SIG-M5 (cell line): ENCODE results near the gene CPA1.
"Not testable (repeated sequence)": the region's sequence is repeated elsewhere in the genome, so short reads cannot be mapped to it uniquely, and the experiment has no call there.

Experiments
- DNase-seq: peaks from one replicate; lab custom pipeline; 2025; lab: John Stamatoyannopoulos, UW

The CPA1 gene

DNA sequence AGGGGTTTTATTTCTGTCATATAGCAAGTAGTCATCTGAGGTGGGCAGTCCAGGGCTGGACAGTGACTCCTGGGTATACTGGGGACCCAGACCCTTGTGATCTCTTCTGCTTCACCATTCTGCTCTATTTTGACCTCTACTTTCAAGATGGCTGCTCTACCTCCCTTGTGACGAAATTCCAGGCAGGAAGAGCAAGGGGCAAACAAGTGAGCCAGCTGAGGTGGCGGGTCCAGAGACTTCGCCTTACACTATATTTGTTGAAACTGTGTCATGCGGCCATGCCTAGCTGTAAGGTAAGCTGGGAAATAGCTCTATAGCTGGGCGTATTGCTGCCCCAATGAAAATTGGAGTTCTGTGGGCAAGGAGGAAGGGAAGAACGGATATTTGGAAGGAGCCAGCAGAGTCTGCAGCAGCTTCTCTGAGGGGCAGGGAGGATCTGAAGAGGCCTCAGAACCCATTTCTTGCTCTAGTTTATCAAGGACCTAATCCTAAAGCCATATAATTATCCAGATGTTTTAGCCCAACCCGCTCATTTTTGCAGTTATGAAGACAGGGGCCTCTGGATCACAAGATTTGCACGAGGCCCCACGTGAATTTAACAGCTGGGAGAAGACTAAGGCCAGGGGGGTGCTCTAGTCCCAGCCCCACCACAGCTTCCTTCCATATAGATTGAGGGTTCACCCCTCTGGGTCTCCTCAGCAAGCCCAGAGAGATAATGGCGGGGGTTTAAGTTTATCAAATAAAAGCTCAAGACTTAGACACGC is 7.7 kb upstream of the CPA1 start:
- no peak for DNase-seq

DNA sequence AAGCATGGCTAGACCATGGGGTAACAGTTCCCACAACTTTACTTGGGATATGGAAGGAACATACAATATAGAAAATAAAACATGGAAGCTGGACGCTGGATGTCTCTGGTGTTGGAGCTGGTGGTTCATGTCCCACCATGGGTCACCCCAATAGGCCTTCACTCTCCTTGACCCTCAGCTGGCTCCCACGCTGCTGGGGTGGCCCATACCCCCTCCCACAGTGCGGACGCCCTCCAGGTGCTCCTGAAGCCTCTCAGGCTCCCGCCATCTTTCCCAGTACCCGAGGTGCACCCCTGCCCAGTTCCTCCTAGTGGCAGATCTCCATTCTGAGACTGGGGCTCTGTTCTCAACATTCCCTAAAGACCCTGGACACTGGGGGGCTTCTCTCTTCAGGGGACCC is 5.8 kb upstream of the CPA1 start:
- no peak for DNase-seq

DNA sequence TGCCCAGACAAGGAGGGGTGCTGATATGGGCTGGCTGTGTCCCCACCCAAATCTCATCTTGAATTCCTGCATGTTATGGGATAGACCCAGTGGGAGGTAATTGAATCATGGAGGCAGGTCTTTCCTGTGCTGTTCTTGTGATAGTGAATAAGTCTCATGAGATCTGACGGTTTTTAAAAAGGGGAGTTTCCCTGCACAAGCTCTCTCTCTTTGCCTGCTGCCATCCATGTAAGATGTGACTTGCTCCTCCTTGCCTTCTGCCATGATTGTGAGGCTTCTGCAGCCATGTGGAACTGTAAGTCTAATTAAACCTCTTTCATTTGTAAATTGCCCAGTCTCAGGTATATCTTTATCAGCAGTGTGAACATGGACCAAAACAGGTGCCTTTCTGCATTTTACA is 3.8 kb upstream of the CPA1 start:
- not testable (repeated sequence) for DNase-seq

DNA sequence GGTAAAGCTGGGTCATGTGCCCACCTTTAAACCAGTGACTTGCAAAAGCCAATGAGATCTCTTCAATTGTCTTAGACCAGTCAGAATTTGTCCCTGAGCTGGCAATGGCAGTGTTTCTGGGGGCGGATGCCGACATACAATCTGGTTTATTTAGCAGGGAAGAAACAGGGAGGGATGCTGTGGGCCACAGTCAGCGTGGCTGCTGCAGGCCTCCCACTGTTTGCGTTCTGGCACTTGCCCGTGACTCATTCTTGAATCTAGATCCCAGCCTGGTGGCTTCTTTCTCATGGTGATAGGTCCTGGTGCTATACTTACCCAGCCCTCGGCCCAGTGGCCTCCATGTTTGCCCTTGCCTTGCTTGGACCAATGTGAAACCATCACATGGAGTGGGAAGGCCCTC is 3.1 kb upstream of the CPA1 start:
- DNase-seq: no peak

DNA sequence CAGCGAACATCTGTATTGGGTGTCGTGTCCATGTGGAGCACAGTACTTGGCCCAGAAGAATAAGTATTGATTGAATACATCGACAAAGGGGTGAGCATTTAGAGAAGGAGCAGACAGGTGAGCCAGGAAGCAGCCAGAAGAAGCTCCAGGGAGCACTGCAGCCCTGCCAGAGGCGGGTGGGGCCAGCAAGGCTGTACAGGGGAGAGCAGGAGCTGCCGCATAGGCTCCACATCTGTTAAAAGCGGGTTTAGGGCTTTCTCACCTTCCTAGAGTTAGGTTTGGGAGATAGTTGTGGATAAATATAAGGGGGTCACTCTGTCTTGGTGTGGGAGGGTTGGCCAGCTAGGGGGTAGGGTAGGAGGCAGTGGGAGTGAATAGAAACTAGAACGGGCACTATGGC is 1.3 kb upstream of the CPA1 start:
- DNase-seq: no peak

DNA sequence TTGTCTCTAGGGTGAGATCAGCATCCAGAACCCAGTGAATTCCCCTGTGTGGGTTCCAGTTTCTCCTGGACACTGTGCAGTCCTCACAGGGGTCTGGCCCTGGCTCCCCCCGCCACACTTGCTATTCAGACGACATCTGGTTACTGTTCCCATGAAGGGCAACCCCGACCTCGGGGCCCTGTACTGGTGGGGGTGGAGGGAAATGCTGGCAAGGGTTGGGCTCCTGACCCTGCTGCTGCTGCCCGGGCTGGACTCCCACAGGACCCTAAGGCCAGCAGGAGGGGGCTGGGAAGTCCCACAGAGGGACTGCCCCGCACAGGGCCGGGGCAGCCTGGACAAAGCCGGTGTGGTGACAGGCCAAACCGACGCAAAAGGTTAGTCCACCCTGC is 768 bp upstream of the CPA1 start:
- no peak for DNase-seq

DNA sequence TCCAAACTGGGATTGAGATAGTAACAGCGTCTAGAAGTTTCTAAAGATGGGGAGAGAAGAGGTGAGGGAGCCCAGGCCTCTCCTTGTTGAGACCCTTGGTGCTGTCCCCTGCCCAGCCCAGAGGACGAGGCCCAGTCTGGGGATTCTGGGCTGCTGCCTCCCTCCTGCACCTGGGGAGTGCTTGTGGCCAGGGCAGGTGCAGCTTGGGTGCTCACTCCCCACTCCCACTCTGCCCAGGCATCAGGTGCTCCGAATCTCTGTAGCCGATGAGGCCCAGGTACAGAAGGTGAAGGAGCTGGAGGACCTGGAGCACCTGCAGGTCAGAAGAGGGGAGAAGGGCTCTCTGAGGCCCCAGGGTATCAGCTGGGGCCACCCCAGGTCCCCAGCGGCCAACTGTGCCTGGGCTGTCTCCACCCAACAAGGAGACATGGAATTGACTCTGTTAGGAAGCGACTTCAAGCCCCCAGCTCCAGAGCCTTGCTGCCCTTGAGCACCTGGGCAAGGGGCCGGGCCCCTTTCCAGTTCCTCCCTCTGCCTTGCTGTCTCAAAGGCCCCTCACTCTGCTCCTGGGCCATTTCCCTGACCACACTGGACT is 664 bp downstream of the CPA1 start:
- no peak for DNase-seq

DNA sequence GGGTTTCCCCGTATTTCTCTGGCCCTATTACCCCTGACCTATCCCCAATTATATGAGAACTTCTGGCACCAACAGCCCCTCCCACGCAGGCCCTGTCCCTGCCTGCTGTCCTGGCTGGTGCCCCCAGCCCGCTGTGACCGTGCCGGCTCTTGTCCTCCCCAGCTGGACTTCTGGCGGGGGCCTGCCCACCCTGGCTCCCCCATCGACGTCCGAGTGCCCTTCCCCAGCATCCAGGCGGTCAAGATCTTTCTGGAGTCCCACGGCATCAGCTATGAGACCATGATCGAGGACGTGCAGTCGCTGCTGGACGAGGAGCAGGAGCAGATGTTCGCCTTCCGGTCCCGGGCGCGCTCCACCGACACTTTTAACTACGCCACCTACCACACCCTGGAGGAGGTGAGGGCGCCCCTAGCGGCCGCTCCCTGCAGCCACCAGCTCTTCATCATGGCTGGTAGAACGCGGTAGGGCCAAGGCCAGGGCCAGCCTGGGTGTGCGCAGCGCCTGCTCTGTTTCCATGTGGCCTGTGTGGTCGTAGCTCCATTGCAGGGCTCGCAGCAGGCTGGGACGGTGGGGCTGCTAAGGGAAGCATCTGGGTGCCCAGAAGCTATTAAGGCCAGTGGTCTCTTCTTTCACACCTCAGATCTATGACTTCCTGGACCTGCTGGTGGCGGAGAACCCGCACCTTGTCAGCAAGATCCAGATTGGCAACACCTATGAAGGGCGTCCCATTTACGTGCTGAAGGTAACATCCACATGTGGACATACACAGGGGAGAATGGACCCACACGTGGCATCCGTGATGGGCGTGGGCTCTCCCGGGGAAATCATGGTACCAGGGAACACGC is 1.4 kb downstream of the CPA1 start:
- no peak for DNase-seq

DNA sequence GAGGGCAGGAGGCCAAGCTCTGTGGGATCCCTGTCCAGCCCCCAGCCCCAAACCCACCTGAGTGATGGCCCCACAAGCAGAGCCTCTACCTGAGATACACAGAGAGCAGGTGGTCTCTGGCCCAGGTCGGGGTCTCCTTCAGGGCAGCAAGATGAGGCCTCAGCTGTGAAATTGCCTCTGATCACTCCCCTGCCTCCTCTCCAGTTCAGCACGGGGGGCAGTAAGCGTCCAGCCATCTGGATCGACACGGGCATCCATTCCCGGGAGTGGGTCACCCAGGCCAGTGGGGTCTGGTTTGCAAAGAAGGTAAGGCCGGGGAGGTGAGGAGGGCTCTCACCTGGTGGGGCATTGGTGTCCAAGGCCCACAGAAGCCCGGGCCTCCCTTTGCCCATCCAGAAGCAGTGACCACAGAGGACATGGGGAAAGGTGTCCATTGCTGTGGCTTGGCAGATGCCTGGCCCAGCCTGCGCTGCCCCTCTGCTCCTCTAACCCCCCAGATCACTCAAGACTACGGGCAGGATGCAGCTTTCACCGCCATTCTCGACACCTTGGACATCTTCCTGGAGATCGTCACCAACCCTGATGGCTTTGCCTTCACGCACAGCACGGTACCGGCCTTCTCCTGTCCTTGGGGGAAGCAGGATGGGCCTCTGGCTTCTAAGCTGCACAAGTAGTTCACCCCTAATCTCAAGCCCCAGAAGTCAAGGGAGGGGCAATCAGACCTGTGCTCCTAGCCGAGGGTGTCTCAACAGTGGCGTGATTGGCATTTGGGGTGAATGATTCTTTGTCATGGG is 3.1 kb downstream of the CPA1 start:
- DNase-seq: no peak

DNA sequence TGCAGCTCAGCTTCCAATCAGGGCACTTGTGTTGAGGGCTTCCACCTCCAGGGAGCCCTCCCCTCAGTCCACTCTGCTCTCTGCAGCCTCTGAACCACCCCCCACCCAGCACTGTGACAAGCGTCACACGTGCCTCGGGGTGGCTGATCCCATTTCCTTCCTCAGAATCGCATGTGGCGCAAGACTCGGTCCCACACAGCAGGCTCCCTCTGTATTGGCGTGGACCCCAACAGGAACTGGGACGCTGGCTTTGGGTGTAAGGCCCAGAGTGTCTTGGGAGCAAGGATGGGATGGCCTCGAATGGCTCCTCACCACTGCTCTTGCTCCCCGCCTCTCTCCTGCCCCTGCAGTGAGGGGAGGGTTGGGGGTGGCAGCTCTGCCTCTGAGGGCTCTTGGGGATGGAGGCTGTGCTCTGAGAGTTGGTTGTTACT is 4.1 kb downstream of the CPA1 start:
- no peak for DNase-seq

DNA sequence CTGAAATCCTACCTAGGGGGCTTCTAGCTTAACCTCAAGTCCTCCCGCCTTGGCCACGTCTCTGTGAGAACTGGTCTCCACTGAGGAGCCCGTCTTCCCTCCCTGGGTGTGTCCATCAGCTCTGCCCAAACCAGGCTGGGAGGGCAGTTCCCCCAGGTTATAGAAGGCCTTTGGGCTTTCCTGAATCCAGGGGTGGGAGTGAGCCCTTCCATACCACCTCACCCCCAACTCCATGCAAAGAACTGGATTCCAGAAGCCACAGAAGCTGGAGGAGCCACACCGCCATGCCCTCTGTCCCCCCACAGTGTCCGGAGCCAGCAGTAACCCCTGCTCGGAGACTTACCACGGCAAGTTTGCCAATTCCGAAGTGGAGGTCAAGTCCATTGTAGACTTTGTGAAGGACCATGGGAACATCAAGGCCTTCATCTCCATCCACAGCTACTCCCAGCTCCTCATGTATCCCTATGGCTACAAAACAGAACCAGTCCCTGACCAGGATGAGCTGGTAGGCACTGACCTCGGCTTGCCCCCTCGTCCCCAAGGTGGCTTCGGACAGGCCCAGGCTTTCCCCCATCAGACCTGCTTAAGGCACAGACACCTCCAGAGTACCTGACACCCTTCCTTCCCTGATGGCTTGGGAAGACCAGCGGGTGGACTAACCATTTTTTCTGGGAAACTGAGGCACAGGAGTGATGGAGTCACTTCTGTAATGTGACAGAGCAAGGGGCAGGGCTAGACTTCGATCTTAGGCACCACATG is 4.7 kb downstream of the CPA1 start:
- DNase-seq: no peak

DNA sequence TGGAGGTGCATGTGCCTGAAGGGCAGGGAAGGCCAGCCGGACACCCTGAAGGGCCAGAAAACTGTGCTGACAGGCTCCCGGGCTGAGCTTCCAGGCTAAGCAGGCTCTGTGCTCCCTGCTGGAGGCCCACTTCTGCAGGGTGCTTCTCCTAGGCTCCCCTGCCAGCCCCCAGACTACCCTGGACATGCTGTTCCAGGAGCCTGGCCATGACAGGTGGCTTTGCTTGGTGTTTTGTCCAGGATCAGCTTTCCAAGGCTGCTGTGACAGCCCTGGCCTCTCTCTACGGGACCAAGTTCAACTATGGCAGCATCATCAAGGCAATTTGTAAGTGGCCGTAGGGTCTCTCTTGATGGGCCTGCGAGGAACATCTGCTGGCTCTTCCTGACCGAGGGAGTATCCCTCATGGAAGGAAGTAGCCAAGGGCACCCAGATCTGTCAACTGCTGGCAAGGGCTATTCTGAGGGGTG is 5.3 kb downstream of the CPA1 start:
- DNase-seq: no peak

DNA sequence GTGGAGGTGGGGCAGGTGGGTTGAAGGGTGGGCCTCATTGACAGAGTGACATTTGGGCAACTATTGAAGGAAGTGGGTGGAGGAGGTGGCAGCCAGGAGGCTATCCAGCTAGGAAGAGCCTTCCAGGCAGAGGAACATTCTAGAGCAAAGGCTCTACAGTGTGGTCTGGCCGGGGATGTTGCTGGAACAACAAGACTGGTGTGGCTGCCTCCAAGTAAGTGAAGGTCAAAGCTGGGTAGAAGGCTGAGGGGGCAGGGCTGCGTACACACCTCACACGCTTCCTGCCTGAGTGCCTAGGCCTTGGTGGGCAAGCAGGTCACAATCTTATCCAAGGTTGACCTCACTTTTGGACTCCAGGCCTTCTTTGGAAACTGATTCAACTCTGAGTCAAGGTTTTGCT is 6.6 kb downstream of the CPA1 start:
- no peak for DNase-seq

DNA sequence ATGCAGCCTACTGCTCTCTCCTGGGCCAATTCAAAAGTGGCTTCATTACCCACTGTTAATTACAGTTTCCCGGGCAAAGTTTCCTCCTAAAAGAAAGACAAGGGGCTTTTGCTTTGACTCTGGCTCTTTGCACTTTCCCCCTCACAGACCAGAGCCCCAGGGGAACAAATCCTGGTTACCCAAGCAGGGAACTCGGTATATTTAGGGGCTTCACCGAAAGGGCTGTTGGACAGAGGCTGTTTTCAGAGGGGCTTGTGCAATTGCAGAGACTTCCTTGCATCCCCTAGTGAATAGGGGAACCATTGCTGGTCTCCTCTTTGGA is 7.0 kb downstream of the CPA1 start:
- no peak for DNase-seq

DNA sequence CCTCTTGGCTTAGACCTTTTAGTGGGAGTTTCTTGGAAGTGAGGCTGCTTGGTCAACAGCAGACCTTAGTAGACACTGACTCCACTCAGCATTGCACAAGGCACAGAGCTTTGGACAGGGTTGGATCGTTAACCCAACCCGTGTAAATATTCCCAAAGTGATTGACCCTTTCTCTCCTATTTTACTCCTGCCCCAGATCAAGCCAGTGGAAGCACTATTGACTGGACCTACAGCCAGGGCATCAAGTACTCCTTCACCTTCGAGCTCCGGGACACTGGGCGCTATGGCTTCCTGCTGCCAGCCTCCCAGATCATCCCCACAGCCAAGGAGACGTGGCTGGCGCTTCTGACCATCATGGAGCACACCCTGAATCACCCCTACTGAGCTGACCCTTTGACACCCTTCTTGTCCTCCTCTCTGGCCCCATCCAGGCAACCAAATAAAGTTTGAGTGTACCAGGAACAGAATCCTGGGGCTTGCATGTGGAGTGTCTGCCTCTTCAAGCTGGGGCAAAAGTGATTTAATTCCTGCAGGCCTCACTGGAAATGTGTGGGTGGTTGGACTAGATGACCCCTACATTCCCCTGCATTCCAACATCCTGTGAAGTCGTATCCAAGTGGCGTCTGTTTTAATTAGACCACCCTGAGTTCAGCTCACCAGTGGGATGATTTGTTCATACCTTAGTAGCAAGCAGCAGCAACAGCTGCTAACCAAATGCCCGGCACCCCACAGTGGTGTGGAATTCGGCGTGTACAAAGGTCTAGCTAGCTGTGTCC is 7.5 kb downstream of the CPA1 start:
- no peak for DNase-seq

DNA sequence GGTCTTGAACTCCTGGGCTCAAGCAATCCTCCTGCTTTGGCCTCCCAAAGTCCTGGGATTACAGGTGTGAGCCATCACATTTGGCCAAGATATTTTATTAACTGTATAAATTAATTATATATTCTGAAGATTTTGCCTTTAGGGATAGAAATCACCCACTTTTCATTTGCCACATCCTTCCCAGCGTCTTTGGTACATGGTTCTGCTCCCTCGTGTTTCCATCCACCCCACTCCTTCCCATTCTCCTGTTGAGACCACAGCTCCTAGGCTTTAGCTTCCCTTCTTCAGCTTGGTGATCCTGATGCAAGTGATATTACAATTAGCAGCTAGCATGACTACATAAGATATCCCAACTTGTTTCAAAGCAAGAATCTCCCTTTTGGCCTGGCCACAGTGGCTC is 8.4 kb downstream of the CPA1 start:
- no peak for DNase-seq

DNA sequence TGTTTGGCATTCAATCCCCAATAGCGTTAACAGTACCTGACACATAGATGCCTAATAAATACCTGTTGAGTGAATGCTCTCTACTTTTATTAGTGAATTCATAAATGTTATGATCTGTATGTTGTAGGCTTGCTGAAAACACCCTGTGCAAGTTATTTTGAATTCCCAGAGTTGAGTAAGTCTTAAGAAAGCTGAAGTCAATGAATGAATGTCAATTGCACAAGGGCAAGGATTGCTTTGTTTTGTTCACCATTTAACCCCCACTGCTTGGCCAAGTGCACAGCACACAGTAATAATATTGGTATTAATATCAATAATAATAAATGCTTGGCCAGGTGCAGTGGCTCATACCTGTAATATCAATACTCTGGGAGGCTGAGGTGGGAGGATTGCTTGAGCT is 10.2 kb downstream of the CPA1 start:
- DNase-seq: no peak

DNA sequence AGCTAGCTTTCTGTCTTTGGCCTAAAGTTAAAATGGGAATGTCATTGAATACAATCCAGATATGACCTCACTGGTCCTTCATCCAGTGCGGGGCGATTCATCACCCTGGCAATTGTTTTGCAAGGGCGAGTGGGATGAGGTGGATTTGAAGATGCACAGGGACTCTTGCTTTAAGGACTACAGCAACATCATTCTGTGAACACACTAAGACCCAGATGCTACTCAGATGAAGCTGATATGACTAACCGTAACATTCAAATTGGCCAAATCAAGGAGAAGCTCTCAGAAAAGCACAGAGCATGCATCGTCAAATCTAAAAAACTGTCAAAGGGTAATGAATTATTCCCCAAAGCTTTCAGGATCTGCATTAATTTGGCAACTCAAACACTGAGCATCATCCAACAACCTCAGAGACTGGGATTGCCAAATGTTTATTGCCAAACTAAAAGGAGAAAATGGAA is 12.8 kb downstream of the CPA1 start:
- DNase-seq: no peak

DNA sequence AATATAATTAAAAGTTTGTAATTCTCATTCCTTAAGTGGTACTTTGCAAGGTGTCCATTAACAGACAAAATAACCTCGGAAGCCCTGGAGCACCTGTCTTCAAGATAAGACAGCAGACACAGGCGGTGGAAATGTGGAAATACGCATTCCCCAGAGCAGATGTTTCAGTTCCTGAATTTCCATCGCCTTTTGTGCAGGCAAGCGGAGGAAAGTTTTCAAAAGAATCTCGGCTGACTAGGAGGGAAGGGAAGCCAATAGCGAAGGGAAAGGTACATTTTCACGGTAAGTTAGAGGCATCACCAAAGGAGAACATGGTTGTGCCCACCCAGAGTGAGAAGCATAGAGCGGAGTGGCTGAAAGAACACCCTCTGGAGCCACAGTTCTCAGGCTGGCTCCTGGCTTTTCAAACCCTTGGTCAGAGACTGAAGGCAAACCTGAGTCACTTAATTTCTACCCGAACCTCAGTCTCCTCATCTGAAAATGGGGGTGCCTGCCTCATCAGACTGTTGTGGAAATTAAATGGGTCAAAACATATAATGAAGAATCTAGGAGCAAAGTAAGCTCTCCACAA is 13.6 kb downstream of the CPA1 start:
- no peak for DNase-seq

DNA sequence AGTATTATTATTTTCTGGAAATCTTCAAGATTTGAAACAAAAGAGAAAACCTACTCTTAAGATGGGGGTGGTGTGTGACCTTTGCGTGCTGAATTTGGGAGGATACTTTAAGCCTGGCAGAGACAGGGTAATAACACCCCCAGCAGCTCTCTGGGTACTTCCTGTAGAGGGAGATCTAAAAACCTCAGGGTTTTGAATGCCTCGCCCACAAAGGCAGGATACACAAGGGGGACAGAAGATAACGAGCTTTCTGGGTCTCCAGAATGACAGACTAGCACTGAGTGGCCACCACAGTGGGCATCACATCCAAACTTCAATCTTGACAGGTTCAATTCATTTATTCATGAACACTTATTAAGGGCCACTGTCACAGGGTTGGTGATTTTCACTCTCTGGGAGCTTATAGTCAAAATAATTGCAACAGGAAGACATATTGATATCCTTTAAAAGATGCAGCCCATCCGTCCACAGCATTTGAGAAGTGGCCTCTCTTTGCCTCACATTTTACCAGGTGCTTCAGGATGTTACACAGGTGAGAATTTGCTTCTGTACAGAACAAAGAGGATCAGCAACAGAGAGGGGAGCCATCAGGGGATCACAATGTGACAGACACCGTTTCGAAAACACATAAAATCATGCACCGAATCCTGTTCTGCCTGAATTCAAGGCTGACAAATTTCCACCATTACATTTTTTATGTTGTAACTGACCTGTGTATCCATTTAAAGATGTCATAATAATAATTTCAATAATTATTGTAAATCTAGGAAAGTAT is 14.3 kb downstream of the CPA1 start:
- no peak for DNase-seq
